ENCODE results near the gene MXD3. TPM values are rescaled to one million over a fixed set of nuclear protein-coding genes. Genes with fewer than 3 reads are reported as not detected.

Gene MXD3
- total RNA-seq, 3 donors from 2014 or later: 4.2 to 10.5 (median 9.4) TPM

DNA sequence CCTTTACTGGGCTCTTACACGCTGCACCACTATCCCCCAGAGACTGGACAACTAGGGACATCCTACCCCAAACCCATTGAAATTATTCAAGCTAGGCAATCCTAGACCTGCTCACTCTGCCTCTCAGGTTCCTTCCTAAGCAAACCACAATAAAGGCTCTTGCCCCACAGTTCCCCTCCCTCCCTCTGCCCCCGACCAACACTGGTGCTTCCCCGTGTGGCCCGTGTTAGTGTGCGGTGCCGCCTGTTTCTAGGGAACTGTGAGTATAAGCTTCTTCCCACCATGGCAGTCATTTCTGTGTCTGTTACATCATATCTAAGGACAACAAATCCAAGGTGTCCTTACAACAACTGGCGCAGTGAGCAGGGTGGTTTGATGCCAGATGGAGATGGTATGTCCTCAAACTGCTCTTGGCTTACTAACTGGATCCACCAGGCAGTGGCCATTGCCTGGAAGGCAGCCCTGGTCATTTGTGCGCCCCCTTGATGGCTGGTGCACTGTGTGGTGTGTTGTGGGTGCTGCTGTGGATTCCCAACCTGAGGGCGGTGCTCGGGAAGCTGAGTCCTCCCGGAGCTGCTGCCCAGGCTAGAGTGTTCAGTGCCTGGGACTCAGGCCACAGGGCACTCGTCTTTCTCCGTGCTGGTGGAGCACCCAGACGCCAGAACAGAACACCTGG is 8.4 kb upstream of the MXD3 start:
- Histone ChIP-seq H3K9me3 (no peaks in the 10 kb centered on the region), H3K27me3 (no peaks in the 10 kb centered on the region), H3K27ac (no peak overlapping the region), H3K4me1 (no peaks in the 10 kb centered on the region), H3K36me3 (no peaks in the 10 kb centered on the region), H3K4me3 (no peak overlapping the region)
- intact Hi-C loops (cut with DNase I; ENCODE audit: low total_unique reads): loop anchor here (5.0 to 10.0 kb wide), 2 partner anchors 45 to 208 kb away; no protein-coding TSS in a partner anchor
- TF ChIP-seq POLR2A (IDR thresholded peaks at IDR 0.05): no peak
- TF ChIP-seq, protein P1, sequence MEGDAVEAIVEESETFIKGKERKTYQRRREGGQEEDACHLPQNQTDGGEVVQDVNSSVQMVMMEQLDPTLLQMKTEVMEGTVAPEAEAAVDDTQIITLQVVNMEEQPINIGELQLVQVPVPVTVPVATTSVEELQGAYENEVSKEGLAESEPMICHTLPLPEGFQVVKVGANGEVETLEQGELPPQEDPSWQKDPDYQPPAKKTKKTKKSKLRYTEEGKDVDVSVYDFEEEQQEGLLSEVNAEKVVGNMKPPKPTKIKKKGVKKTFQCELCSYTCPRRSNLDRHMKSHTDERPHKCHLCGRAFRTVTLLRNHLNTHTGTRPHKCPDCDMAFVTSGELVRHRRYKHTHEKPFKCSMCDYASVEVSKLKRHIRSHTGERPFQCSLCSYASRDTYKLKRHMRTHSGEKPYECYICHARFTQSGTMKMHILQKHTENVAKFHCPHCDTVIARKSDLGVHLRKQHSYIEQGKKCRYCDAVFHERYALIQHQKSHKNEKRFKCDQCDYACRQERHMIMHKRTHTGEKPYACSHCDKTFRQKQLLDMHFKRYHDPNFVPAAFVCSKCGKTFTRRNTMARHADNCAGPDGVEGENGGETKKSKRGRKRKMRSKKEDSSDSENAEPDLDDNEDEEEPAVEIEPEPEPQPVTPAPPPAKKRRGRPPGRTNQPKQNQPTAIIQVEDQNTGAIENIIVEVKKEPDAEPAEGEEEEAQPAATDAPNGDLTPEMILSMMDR (IDR thresholded peaks at IDR 0.05): no peak
- TF ChIP-seq POLR2AphosphoS5 (IDR thresholded peaks at IDR 0.05): no peak
- no peak for DNase-seq (ENCODE audit: low spot score in 2 of 2)

DNA sequence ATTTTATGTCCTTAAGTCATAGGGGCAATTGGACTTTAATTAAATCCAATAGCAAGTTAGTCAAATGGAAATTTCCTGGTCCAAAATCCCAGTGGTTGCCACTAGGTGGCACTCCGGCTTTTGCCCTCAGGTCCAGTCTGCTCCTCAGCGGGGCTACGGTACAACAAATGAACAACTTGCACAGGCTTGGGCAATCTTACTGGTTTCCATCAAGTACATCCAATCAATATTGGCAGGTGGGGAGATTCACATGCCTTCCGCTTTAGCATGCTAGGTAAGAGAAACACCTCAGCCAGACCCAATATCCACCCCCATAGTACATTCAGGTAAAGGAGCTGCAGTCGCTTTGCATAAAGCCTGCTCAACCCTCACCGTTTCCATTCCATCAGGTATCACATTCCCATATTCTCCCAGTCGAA is 6.3 kb upstream of the MXD3 start:
- H3K36me3 ChIP-seq: no peaks in the 10 kb centered on the region
- DNase-seq (ENCODE audit: low spot score in 2 of 2): peak; percentile 67 to 75
- intact Hi-C loops (cut with DNase I; ENCODE audit: low total_unique reads): loop anchor here (5.0 to 10.0 kb wide), 2 partner anchors 47 to 206 kb away; no protein-coding TSS in a partner anchor

DNA sequence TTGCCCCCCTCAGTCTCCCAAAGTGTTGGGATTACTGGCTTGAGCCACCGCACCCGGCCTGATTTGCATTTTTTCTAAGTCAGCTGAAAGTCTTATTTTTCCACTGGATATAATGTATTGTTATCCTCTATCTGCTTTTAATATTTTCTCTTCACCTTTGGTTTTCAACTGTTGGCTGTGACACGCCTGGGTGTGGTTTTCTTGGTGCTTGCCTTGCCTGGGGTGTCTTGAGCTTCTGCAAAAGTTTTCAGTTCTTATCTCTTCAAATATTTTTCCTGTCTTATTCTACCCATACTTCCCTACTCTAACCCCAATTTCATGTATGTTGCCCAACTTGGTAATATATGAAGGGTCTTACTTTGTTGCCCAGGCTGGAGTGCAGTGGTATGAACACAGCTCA is 4.3 kb upstream of the MXD3 start:
- Histone ChIP-seq H3K27ac (no peak overlapping the region), H3K36me3 (no peaks in the 10 kb centered on the region), H3K4me1 (peaks cover 5 to 8% of the 10 kb centered on the region in 2 donors), H3K4me3 (no peak overlapping the region), H3K27me3 (no peaks in the 10 kb centered on the region), H3K9me3 (no peaks in the 10 kb centered on the region)
- no peak for DNase-seq (ENCODE audit: low spot score in 2 of 2)
- TF ChIP-seq POLR2AphosphoS5 (IDR thresholded peaks at IDR 0.05): no peak
- TF ChIP-seq, protein P1 (IDR thresholded peaks at IDR 0.05): no peak
- TF ChIP-seq POLR2A (IDR thresholded peaks at IDR 0.05): no peak
- intact Hi-C loops (cut with DNase I; ENCODE audit: low total_unique reads): loop anchor here (5.0 to 10.0 kb wide), 2 partner anchors 49 to 204 kb away; no protein-coding TSS in a partner anchor

More for the DNA sequence above, 6.3 kb upstream of the MXD3 start:
- H3K4me1 ChIP-seq: no peaks in the 10 kb centered on the region
- no peak overlapping the region for H3K4me3 ChIP-seq
- TF ChIP-seq POLR2A (IDR thresholded peaks at IDR 0.05) (no peak), POLR2AphosphoS5 (IDR thresholded peaks at IDR 0.05) (no peak)
- TF ChIP-seq, protein P1 (IDR thresholded peaks at IDR 0.05): peak; percentile 79 to 88 (median 81)
- H3K9me3 ChIP-seq: no peaks in the 10 kb centered on the region
- H3K27ac ChIP-seq: no peak overlapping the region
- H3K27me3 ChIP-seq: no peaks in the 10 kb centered on the region

DNA sequence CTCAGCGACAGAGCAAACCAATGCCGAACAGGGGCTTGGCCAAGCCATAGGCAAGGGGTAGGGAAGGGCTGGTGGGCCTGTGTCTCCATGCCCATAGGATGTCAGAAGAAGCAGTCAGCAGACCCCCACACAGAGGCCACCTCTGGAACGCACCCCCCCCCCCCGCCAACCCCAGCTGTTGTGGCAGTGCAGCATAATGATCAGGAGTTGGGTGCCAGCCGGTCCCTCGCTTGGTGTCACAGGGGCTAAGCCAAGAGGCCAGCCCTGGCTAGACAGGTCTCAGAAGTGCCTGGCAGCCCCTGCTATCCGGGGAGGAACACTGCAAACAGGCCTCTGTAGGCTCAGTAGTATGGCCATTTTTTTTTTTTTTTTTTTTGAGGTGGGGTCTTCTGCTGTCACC is 3.7 kb upstream of the MXD3 start:
- peaks cover 5 to 11% of the 10 kb centered on the region in 2 donors for H3K4me1 ChIP-seq
- no peak for DNase-seq (ENCODE audit: low spot score in 2 of 2)
- TF ChIP-seq POLR2A (IDR thresholded peaks at IDR 0.05): no peak
- TF ChIP-seq POLR2AphosphoS5 (IDR thresholded peaks at IDR 0.05): no peak
- TF ChIP-seq, protein P1 (IDR thresholded peaks at IDR 0.05): no peak
- H3K27ac ChIP-seq: no peak overlapping the region
- H3K36me3 ChIP-seq: no peaks in the 10 kb centered on the region
- no peaks in the 10 kb centered on the region for H3K27me3 ChIP-seq
- intact Hi-C loops (cut with DNase I; ENCODE audit: low total_unique reads): loop anchor here (5.0 to 10.0 kb wide), 2 partner anchors 49 to 203 kb away; no protein-coding TSS in a partner anchor
- H3K9me3 ChIP-seq: no peaks in the 10 kb centered on the region
- H3K4me3 ChIP-seq: no peak overlapping the region

Measured in breast epithelium (tissue), 4 donors.